HUES64 (cell line): ENCODE data around the gene DCAF5.
"Not testable (repeated sequence)": the region's sequence is repeated elsewhere in the genome, so short reads cannot be mapped to it uniquely, and the experiment has no call there.

Experiments
- H3K27ac ChIP-seq: 2 replicates; pipeline ENCODE4 v1.7.0; 2013; ENCODE audit warnings: low read depth, low read length, inconsistent platforms
- H3K27me3 ChIP-seq: 2 replicates; pipeline ENCODE4 v1.6.1; 2013; ENCODE audit warnings: mild to moderate bottlenecking, low read length; ENCODE audit not compliant: insufficient read depth
- H3K36me3 ChIP-seq: 2 replicates; pipeline ENCODE4 v1.6.1; 2013; ENCODE audit warnings: mild to moderate bottlenecking, low read length; ENCODE audit not compliant: insufficient read depth
- H3K4me1 ChIP-seq: 2 replicates; pipeline ENCODE4 v1.6.1; 2013; ENCODE audit warnings: mild to moderate bottlenecking, low read length, moderate library complexity; ENCODE audit not compliant: insufficient read depth
- H3K4me3 ChIP-seq: 2 replicates; pipeline ENCODE4 v1.5.1; 2013; ENCODE audit warnings: mild to moderate bottlenecking, low read length, moderate library complexity
- H3K9ac ChIP-seq: 2 replicates; pipeline ENCODE4 v1.6.1; 2013; ENCODE audit warnings: mild to moderate bottlenecking, low read depth, low read length
- H3K9me3 ChIP-seq: 2 replicates; pipeline ENCODE4 v1.6.1; 2013; ENCODE audit warnings: low read depth, low read length; ENCODE audit not compliant: insufficient read depth
- WGBS: fragments of 150-250, 120-280 bp; methylation state at CpG from one replicate; pipeline ENCODE4 v1.1.7; 2013; ENCODE audit warnings: missing lambda C conversion rate; 5-methylcytosine and 5-hydroxymethylcytosine counted together

Gene DCAF5

DNA sequence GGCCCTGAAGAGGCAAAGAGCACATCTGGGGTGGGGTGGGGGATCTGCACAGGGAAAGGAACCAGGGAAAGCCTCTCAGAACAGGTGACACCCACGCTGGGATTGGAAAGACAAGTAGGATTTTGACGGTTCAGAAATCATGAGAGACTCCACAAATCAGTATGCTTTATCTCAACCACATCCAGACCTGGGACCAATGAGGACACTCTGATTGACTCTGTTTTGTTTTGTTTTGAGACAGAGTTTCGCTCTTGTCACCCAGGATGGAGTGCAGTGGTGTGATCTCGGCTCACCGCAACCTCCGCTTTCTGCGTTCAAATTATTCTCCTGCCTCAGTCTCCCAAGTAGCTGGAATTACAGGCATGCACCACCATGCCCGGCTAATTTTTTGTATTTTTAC, 130.8 kb downstream of the DCAF5 start:
- H3K36me3 ChIP-seq, H3K4me1 ChIP-seq, H3K27ac ChIP-seq, H3K27me3 ChIP-seq, H3K9me3 ChIP-seq, H3K9ac ChIP-seq, H3K4me3 ChIP-seq: not testable (repeated sequence)
- 92% methylated on average over 8 of the region's 8 CpGs for WGBS

DNA sequence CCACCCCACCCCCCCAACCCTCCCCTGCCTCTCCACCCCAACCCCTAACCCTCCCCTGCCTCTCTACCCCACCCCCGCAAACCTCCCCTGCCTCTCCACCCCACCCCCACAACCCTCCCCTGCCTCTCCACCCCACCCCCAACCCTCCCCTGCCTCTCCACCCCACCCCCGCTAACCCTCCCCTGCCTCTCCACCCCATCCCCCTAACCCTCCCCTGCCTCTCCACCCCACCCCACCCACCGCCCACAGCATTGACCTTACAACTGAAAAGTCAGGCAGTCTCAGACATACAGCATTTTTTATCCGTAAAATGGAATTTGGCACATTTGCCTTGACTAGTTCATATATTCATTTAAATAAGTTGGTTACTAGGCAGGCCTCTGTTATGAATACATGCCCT, 135.2 kb downstream of the DCAF5 start:
- H3K36me3 ChIP-seq, result no peaks in the 10 kb centered on the region
- 84% methylated on average over 2 of the region's 4 CpGs for WGBS
- H3K27ac ChIP-seq, result no peak overlapping the region

DNA sequence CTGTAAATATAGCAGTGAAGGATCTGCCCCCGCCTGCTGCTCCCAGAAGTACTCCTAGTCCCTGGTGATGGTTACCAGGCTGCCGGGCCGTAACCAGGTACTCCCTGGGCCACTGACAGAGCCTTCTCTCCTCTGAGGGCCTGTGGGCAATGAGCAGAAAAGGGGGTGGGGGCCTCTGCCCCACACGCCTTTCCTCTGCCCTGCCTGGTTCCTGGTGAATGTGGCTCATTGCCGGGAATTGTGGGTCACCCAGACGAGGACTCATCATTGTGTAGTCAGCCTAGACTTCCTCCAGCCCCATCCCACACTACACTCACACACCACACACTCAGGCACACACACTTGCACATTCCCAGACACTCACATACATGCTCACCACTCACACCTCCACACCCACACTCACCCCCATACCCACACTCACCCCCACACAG, 138.1 kb downstream of the DCAF5 start:
- H3K9ac ChIP-seq, result no peak overlapping the region
- WGBS, result 90% methylated on average over 6 of the region's 6 CpGs
- no peaks in the 10 kb centered on the region for H3K36me3 ChIP-seq
- no peak overlapping the region for H3K27ac ChIP-seq
- no peak overlapping the region for H3K4me3 ChIP-seq
- H3K4me1 ChIP-seq, result peaks cover 19% of the 10 kb centered on the region
- H3K27me3 ChIP-seq, result no peaks in the 10 kb centered on the region
- H3K9me3 ChIP-seq, result no peaks in the 10 kb centered on the region

More for the DNA sequence above, 135.2 kb downstream of the DCAF5 start:
- H3K4me3 ChIP-seq, result no peak overlapping the region
- H3K9me3 ChIP-seq, result no peaks in the 10 kb centered on the region
- no peak overlapping the region for H3K9ac ChIP-seq
- H3K27me3 ChIP-seq, result no peaks in the 10 kb centered on the region
- peaks cover 19% of the 10 kb centered on the region for H3K4me1 ChIP-seq

DNA sequence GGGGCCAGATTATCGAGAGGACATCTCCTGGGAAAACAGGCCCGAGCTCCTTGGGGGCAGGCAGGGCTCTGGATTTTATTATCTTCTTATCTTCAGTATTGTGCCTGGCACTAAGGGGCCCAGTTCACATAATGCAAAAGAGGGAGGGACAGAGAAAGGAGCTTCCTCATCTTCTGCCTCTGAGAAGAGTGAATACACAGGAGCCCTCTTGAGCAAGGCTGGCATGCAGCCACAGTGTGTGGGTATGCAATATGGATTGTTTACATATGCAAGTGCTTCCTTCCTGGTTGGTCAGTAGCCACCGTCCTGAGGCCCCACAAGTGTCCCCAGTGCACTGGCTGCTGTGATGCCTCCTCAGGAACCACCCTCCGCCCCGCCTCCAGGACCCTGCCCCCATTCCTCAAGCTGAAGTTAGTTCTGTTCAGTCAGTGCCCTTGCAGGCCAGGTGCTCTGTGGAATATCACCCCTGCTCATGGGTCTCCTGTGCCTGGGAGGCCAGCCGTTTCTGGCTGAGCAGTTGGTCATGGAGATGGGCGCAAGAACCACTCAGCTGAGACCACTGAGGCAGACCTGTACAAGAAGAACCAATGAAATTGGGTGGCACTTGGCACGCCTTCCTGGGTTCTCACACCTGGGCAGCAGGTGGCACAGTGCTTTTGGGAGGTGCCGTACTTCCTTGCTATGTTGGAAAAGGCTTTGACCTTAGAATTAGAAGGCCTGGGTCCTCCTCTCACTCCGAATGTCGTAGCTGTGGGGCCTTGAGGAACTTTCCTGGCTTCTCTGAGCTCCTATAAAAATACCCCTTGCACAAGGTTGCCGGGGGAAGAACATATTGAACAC, 138.8 kb downstream of the DCAF5 start:
- Histone ChIP-seq H3K27ac (peak overlapping the region; percentile 25; the same call in 1 of the 2 replicates), H3K27me3 (no peaks in the 10 kb centered on the region), H3K36me3 (no peaks in the 10 kb centered on the region), H3K4me1 (peaks cover 19% of the 10 kb centered on the region), H3K4me3 (no peak overlapping the region), H3K9ac (no peak overlapping the region), H3K9me3 (no peaks in the 10 kb centered on the region)
- 69% methylated on average over 12 of the region's 12 CpGs for WGBS

DNA sequence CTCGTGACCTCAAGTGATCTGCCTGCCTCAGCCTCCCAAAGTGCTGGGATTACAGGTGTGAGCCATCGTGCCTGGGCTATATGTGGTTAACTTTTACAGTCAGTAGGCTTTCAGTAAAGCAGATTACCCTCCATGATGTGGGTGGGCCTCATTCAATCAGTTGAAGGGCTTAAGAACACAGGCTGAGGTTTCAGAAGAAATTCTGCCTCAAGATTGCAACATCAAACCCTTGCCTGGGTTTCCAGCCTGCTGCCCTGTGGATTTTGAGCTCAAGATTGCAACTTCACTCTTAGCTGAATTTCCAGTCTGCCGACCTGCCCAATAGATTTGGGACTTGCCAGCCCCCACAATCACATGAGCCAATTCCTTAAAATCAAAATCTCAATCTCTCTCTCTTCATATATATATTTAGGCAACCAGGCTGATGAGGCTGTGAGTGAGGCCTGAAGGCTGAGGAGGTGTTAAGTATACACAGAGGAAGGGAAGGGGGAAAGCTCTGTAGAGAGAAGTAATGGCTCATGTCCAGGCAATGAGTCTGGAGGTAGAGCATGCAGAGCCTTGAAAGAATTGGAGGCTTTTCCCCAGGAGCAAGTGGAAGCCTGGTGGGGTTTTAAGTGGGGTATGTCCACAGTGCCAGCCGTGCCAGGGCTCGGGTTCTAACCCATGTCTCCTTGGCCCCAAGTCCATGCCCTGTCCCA, 140.5 kb downstream of the DCAF5 start:
- no peaks in the 10 kb centered on the region for H3K36me3 ChIP-seq
- H3K4me1 ChIP-seq, result peaks cover 12% of the 10 kb centered on the region
- no peak overlapping the region for H3K9ac ChIP-seq
- H3K27ac ChIP-seq, result no peak overlapping the region
- no peaks in the 10 kb centered on the region for H3K9me3 ChIP-seq
- H3K27me3 ChIP-seq, result no peaks in the 10 kb centered on the region
- 91% methylated on average over 3 of the region's 5 CpGs for WGBS
- H3K4me3 ChIP-seq, result no peak overlapping the region

DNA sequence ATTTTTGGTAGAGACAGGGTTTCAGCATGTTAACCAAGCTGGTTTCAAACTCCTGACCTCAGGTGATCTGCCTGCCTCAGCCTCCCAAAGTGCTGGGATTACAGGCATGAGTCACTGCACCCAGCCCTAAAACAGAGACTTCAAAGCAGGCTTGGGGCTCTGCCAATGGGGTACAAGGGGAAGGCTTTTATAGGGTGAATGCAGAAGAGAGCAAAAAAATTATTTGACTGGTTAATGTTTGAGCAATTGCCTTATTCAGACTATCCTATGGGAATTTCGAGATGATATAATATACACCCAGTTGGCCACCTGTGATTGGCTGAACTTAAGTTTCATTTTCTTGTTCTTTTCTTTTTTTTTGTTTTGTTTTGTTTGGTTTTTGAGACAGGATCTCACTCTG, 142.3 kb downstream of the DCAF5 start:
- Histone ChIP-seq H3K9ac (no peak overlapping the region), H3K4me1 (peaks cover 11% of the 10 kb centered on the region; the same call in 1 of the 2 replicates), H3K9me3 (no peaks in the 10 kb centered on the region), H3K36me3 (no peaks in the 10 kb centered on the region), H3K27me3 (no peaks in the 10 kb centered on the region), H3K27ac (no peak overlapping the region), H3K4me3 (no peak overlapping the region)
- 100% methylated on average over 1 of the region's 1 CpG for WGBS

DNA sequence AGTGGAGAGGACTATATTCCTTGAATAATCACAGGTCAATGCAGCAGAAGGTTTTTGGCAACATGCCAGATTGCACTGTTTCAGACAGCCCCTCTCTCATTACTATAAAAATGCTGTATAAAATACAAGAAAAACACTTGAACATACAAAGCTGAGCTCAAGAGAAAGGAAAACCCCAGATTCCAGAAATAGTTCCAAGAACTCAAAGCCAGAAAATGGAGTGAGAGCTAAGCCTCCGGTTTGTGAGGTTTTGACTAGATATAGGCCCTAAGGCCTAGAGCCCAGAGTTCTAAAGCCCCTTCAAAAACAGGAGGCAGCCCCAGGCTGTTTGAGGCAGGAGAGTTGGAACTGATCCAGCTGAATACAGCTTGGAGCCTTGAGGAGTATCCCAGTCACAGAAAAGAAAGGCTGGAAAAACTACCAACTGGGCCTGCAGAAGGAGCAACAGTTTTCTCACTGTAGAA, 144.5 kb downstream of the DCAF5 start:
- H3K4me1 ChIP-seq, result peaks cover 18% of the 10 kb centered on the region
- WGBS, result 88% methylated on average over 1 of the region's 1 CpG
- H3K36me3 ChIP-seq, result no peaks in the 10 kb centered on the region
- no peaks in the 10 kb centered on the region for H3K9me3 ChIP-seq
- H3K27me3 ChIP-seq, result no peaks in the 10 kb centered on the region
- H3K9ac ChIP-seq, result no peak overlapping the region
- H3K4me3 ChIP-seq, result no peak overlapping the region
- H3K27ac ChIP-seq, result no peak overlapping the region

DNA sequence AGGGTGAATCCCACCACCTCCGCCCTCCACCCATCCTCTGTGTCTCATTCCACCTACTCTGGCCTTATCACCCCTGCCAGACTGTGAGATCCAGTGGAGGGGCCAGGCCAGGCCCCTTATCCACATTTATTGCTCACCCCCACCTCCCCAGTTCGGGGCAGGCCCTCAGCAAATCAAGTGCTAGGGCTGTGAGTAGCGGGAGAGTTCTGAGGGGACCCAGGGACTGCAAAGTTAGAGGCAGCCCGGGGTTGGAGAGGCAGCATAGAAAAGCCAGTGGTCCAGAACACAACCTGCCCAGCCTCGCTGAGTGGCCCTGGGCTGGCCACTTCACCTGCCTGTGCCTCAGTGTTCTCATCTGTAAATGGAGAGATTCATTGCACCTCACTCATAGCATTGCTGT, 146.6 kb downstream of the DCAF5 start:
- WGBS, result 92% methylated on average over 5 of the region's 5 CpGs
- Histone ChIP-seq H3K27ac (no peak overlapping the region), H3K36me3 (no peaks in the 10 kb centered on the region), H3K4me3 (no peak overlapping the region), H3K4me1 (peaks cover 18% of the 10 kb centered on the region), H3K9me3 (no peaks in the 10 kb centered on the region), H3K9ac (no peak overlapping the region), H3K27me3 (no peaks in the 10 kb centered on the region)

DNA sequence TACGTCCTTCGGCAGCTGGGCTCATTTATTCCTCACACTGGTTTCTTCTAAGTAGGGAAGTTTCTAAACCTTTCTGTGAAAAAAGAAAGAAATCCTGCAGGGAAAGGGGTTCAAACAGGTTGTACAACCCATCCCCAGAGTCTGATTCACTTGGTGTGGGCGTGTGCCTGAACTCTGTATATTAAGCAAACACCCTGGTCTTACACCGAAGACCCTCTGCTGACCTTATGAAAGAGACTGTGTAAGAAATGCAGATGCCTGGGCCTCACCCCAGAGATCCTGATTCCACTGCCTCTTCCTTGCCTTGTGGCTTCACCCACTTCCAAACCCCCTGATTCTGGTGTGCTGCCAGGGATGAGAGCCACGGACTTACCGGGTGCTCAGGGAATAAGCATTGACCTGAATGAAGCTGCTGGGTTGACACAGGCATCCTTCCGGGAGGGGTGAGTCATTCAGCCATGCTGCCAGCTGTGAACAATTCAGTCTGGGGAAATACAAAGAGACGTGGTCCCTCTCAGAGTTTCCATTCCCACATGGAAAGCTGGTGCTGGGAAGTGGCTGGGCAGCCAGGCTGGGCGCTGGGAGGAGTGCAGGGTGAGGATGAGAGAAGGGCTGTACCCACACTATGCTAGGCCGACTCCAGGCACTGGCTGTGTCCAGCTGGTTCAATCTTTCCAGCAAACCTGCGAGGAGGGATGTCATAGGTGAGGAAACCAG, 147.3 kb downstream of the DCAF5 start:
- H3K4me1 ChIP-seq, result peaks cover 18% of the 10 kb centered on the region
- H3K9ac ChIP-seq, result no peak overlapping the region
- WGBS, result 66% methylated on average over 11 of the region's 11 CpGs
- no peaks in the 10 kb centered on the region for H3K9me3 ChIP-seq
- H3K4me3 ChIP-seq, result no peak overlapping the region
- H3K27ac ChIP-seq, result no peak overlapping the region
- H3K36me3 ChIP-seq, result no peaks in the 10 kb centered on the region
- H3K27me3 ChIP-seq, result no peaks in the 10 kb centered on the region

DNA sequence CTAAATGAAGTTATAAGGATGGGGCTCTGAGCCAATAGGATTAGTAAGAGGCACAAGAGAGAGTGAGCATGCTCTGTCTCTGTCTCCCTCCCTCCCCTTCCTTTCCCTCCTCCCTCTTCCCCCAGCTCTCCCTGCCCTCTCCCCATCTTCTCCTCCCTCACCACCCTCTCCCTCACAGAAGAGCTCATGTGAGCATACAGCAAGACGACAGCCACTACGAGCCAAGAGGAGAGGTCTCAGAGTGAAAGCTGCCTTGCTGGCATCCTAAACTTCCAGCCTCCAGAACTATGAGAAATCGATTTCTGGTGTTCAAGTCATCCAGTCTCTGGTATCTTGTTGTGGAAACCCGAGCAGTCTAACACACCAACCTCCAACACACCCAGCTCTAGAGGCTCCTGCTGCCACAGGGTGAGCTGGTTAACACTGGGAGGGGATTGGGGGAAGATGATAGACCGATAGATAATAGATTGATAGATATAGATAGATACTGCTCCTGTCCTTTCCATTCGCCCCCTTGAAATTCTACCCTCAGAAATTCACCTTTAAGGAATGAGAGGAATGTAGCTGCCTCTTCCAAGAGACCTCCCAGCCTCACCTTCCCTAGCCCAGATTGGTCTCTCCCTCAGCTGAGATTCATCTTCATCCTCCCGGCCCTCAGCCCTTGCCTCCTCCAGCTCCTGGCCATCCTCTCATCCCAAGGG, 148.0 kb downstream of the DCAF5 start:
- H3K27ac ChIP-seq, result no peak overlapping the region
- H3K9ac ChIP-seq, result no peak overlapping the region
- H3K4me3 ChIP-seq, result no peak overlapping the region
- 62% methylated on average over 6 of the region's 7 CpGs for WGBS
- peaks cover 18% of the 10 kb centered on the region for H3K4me1 ChIP-seq
- no peaks in the 10 kb centered on the region for H3K27me3 ChIP-seq
- no peaks in the 10 kb centered on the region for H3K9me3 ChIP-seq
- H3K36me3 ChIP-seq, result no peaks in the 10 kb centered on the region
